Loucy (cell line): ENCODE measurements around the gene SLC44A2.

Experiments
- H2AFZ ChIP-seq: fragments of 200-600 bp; sonication (generic); 2 replicates; pipeline ENCODE4 v1.6.0; 2016; ENCODE audit warnings: antibody characterized with exemption, mild to moderate bottlenecking, low read length, moderate library complexity
- H3F3A ChIP-seq: fragments of 200-600 bp; 2 replicates; pipeline ENCODE4 v1.6.0; 2016; ENCODE audit warnings: antibody characterized with exemption, low read depth, mild to moderate bottlenecking
- H3K27me3 ChIP-seq: fragments of 200-600 bp; sonication (generic); 2 replicates; pipeline ENCODE4 v1.6.1; 2014; ENCODE audit warnings: low read length, mild to moderate bottlenecking; ENCODE audit not compliant: insufficient read depth, poor library complexity, severe bottlenecking
- H3K36me3 ChIP-seq: fragments of 200-600 bp; sonication (generic); 2 replicates; pipeline ENCODE4 v1.6.1; 2016; ENCODE audit warnings: low read length; ENCODE audit not compliant: insufficient read depth
- H3K4me1 ChIP-seq: fragments of 200-600 bp; sonication (generic); 2 replicates; pipeline ENCODE4 v1.5.1; 2014; ENCODE audit warnings: low read length, mild to moderate bottlenecking; ENCODE audit not compliant: insufficient read depth, poor library complexity, severe bottlenecking
- H3K4me2 ChIP-seq: fragments of 200-600 bp; sonication (generic); 2 replicates; pipeline ENCODE4 v1.6.0; 2014; ENCODE audit warnings: antibody characterized with exemption, low read length, low read depth, mild to moderate bottlenecking; ENCODE audit not compliant: poor library complexity, severe bottlenecking
- H3K4me3 ChIP-seq: fragments of 200-600 bp; sonication (generic); 2 replicates; pipeline ENCODE4 v1.5.1; 2014; ENCODE audit warnings: low read length, mild to moderate bottlenecking, mixed read lengths; ENCODE audit not compliant: poor library complexity, severe bottlenecking
- H3K79me2 ChIP-seq: fragments of 200-600 bp; sonication (generic); 2 replicates; pipeline ENCODE4 v1.6.1; 2014; ENCODE audit warnings: low read length; ENCODE audit not compliant: insufficient read depth
- H3K9ac ChIP-seq: fragments of 200-600 bp; sonication (generic); 2 replicates; pipeline ENCODE4 v1.6.0; 2014; ENCODE audit warnings: mild to moderate bottlenecking, low read depth, low read length, moderate library complexity; ENCODE audit not compliant: poor library complexity, severe bottlenecking
- H3K9me2 ChIP-seq: fragments of 200-600 bp; sonication (generic); replicated peaks from 2 replicates; pipeline ENCODE4 v1.6.1; 2016; ENCODE audit warnings: low read depth, low read length, mixed read lengths
- H3K9me3 ChIP-seq: fragments of 200-600 bp; sonication (generic); 2 replicates; pipeline ENCODE4 v1.6.1; 2014; ENCODE audit warnings: mild to moderate bottlenecking, antibody characterized with exemption, low read length, low read depth; ENCODE audit not compliant: insufficient read depth
- H4K20me1 ChIP-seq: fragments of 200-600 bp; sonication (generic); 2 replicates; pipeline ENCODE4 v1.6.0; 2014; ENCODE audit warnings: antibody characterized with exemption, low read length, mild to moderate bottlenecking; ENCODE audit not compliant: insufficient read depth, poor library complexity, severe bottlenecking
- EZH2phosphoT487 ChIP-seq: fragments of 200-600 bp; IDR thresholded peaks from 2 replicates; pipeline ENCODE4 v1.6.1; 2018; ENCODE audit warnings: antibody characterized with exemption, mild to moderate bottlenecking, moderate library complexity, borderline replicate concordance
- TF ChIP-seq, protein P1 (sequence below): fragments of 200-600 bp; sonication (generic); conservative IDR thresholded peaks from 2 replicates; pipeline ENCODE4 v1.5.1; 2014; ENCODE audit warnings: mild to moderate bottlenecking, antibody characterized with exemption, low read length

SLC44A2 gene

DNA sequence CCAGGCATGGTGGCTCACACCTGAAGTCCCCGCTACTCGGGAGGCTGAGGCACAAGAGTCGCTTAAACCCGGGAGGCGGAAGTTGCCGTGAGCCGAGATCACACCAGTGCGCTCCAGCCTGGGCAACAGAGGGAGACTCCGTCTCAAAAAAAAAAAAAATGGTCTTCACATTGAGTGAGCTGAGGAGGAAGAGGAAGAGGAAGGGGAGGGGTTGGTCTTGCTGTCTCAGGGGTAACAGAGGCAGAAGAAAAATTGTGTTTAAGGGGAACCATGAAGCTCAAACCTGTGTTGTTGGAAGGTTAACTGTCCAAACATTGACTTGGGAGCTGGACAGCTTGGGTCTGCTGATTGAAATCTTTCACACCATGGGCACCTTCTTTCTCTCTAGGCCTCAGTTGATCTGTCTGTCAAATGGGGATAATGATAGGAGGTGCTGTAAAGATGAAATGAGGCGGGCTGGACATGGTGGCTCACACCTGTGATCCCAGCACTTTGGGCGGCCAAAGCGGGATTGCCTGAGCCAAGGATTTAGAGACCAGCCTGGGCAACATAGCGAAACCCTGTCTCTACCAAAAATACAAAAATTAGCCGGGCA lies 9.8 kb upstream of the SLC44A2 start:
- TF ChIP-seq, protein P1, sequence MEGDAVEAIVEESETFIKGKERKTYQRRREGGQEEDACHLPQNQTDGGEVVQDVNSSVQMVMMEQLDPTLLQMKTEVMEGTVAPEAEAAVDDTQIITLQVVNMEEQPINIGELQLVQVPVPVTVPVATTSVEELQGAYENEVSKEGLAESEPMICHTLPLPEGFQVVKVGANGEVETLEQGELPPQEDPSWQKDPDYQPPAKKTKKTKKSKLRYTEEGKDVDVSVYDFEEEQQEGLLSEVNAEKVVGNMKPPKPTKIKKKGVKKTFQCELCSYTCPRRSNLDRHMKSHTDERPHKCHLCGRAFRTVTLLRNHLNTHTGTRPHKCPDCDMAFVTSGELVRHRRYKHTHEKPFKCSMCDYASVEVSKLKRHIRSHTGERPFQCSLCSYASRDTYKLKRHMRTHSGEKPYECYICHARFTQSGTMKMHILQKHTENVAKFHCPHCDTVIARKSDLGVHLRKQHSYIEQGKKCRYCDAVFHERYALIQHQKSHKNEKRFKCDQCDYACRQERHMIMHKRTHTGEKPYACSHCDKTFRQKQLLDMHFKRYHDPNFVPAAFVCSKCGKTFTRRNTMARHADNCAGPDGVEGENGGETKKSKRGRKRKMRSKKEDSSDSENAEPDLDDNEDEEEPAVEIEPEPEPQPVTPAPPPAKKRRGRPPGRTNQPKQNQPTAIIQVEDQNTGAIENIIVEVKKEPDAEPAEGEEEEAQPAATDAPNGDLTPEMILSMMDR: no peak
- no peak for TF ChIP-seq EZH2phosphoT487
- no peak overlapping the region for H3K4me2 ChIP-seq
- H3K4me1 ChIP-seq: peaks cover 6% of the 10 kb centered on the region
- no peak overlapping the region for H3K9ac ChIP-seq
- H3F3A ChIP-seq: no peaks in the 10 kb centered on the region
- no peaks in the 10 kb centered on the region for H3K27me3 ChIP-seq
- no peaks in the 10 kb centered on the region for H3K79me2 ChIP-seq
- no peaks in the 10 kb centered on the region for H4K20me1 ChIP-seq
- no peak overlapping the region for H3K4me3 ChIP-seq
- H3K9me3 ChIP-seq: no peaks in the 10 kb centered on the region
- no peaks in the 10 kb centered on the region for H3K9me2 ChIP-seq
- no peak overlapping the region for H2AFZ ChIP-seq
- H3K36me3 ChIP-seq: no peaks in the 10 kb centered on the region

GRCh38 chr19:10617409-10618121 lies 7.8 kb upstream of the SLC44A2 start:
- H3K79me2 ChIP-seq: no peaks in the 10 kb centered on the region
- no peaks in the 10 kb centered on the region for H3K9me3 ChIP-seq
- no peaks in the 10 kb centered on the region for H3K27me3 ChIP-seq
- H3K4me1 ChIP-seq: peaks cover 6% of the 10 kb centered on the region
- H3K4me3 ChIP-seq: no peak overlapping the region
- H4K20me1 ChIP-seq: no peaks in the 10 kb centered on the region
- no peak overlapping the region for H2AFZ ChIP-seq
- TF ChIP-seq, protein P1: no peak
- no peak for TF ChIP-seq EZH2phosphoT487
- no peak overlapping the region for H3K9ac ChIP-seq
- H3K9me2 ChIP-seq: no peaks in the 10 kb centered on the region
- H3K4me2 ChIP-seq: no peak overlapping the region
- no peaks in the 10 kb centered on the region for H3K36me3 ChIP-seq
- H3F3A ChIP-seq: no peaks in the 10 kb centered on the region

DNA sequence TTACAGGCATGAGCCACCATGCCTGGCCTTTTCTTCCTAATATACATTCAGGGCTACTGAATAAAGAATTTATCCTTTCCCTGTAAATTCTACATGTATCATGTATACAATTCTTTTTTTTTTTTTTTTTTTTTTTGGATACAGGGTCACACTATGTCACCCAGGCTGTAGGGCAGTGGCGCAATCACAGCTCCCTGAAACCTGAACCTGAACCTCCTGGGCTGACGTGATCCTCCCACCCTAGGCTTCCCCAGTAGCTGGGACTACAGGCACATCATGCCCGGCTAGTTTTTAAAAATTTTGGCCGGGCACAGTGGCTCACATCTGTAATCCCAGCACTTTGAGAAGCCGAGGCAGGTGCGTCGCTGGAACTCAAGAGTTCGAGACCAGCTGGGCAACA lies 6.5 kb upstream of the SLC44A2 start:
- Histone ChIP-seq H3K9ac (no peak overlapping the region), H3K79me2 (no peaks in the 10 kb centered on the region), H3K4me2 (no peak overlapping the region), H3K9me3 (no peaks in the 10 kb centered on the region), H3K9me2 (no peaks in the 10 kb centered on the region), H4K20me1 (no peaks in the 10 kb centered on the region), H3K27me3 (no peaks in the 10 kb centered on the region), H3F3A (no peaks in the 10 kb centered on the region), H3K4me3 (no peak overlapping the region), H3K4me1 (peaks cover 6% of the 10 kb centered on the region), H2AFZ (no peak overlapping the region), H3K36me3 (no peaks in the 10 kb centered on the region)
- TF ChIP-seq EZH2phosphoT487: no peak
- TF ChIP-seq, protein P1: no peak
